HS-27A (cell line): ENCODE results near the gene GSDME.
"Not testable (repeated sequence)": the region's sequence is repeated elsewhere in the genome, so short reads cannot be mapped to it uniquely, and the experiment has no call there.

Experiments used
- DNase-seq: peaks from one replicate; pipeline ENCODE4 v3.0.0-alpha.2; 2012; ENCODE audit warnings: low read depth, missing footprints

The GSDME gene

GRCh38 chr7:24757353-24758275 lies at the start of gene GSDME:
TSS of gene GSDME (minus strand) at chr7:24757464. CDS start at chr7:24749774, 7,690 bp downstream.
- DNase-seq: no peak

DNA sequence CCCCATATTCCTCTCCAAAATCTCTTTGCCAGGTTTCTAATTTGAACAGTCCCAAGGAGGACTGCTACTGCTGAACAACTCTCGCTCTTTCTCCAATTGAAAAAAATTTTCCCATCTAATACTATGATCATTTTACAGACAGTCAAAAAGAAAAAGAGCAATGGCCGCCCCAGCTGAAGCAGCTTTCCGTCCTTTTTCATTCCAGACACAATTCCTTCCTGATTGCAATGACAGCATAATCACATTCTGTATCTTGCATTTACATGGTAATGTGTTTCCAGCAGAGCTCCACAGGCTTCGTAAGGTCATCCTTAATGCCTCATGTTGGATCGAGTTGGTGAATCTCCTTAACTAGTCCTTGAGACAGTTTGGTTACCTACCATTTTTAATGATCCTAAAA lies 45.0 kb upstream of the GSDME start:
- DNase-seq: no peak

DNA sequence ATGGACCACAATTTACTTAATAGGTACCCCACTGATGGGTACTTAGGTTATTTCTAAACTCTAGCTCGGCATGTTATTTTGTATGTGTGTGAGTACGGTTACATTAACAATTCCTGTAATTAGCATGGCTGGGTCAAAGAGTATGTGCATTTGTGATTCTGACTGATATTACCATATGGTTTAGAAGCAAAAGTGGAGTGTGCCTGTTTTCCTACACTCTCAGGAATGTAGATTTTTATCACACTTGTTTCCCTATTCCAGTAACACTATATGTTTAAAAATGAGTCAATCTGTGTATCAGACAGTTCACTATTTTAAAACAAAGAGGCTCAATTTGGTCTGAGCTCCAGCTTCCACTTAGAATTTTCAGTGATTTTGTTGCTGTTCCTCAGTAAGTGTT lies 44.6 kb upstream of the GSDME start:
- DNase-seq: no peak

GRCh38 chr7:24800667-24801066 lies 43.4 kb upstream of the GSDME start:
- no peak for DNase-seq

- no peak for DNase-seq
Measured at GRCh38 chr7:24800073-24800472, 42.8 kb upstream of the GSDME start.

- no peak for DNase-seq
Measured at GRCh38 chr7:24799506-24799905, 42.2 kb upstream of the GSDME start.

DNA sequence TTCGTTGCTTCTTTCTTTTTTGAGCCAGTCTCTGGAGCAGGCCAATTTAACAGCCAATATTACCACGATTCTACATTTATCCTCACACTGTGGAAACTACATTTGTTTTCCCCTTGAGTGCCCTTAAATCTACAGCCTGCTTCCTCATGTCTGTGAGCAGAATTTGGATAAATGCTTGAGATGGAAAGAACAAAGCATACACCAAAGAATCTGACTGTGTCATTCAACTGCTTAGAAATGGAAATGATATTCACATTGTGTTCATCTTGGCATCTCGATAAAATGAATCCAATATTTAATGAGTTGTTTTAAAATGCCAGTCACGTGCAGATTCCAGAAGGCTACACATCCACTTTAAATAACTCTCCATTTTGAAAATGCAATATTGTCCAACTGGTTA lies 41.0 kb upstream of the GSDME start:
- DNase-seq: no peak

DNA sequence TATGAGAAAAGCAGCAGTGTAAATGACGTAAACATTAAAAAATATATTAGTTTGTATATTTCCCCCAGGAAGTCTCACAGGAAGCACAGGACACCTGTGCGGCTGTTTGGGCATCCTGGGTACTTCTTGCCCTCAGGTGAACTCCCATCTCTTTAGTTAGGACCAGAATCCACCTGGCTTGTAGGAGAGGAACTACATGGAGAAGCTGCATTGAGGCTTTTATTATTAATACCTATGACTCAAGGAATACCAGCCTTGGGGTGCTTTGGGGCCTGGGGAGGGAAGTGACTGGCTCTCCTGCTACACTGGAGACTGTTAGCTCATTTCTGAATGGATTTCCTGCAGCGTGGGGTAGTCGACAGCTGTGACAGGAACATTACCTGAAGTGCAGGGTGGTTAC lies 40.0 kb upstream of the GSDME start:
- no peak for DNase-seq

DNA sequence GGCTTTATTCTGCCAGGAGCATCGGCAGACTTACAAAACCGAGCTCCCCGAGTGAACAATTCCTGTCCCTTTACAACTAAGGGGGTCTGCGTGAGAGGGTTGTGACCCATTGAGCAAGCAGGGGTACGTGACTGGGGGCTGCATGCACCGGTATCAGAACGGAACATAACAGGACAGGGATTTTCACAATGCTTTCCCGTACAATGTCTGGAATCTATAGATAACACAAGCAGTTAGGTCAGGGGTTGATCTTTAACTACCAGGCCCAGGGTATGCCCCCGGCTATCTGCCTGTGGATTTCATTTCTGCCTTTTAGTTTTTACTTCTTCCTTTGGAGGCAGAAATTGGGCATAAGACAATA lies 38.1 kb upstream of the GSDME start:
- no peak for DNase-seq

- DNase-seq: not testable (repeated sequence)
Measured at GRCh38 chr7:24794751-24795406, 37.6 kb upstream of the GSDME start.

GRCh38 chr7:24793982-24794648 lies 36.9 kb upstream of the GSDME start:
- DNase-seq: no peak

- no peak for DNase-seq
Measured at GRCh38 chr7:24788961-24789576, 31.8 kb upstream of the GSDME start.

DNA sequence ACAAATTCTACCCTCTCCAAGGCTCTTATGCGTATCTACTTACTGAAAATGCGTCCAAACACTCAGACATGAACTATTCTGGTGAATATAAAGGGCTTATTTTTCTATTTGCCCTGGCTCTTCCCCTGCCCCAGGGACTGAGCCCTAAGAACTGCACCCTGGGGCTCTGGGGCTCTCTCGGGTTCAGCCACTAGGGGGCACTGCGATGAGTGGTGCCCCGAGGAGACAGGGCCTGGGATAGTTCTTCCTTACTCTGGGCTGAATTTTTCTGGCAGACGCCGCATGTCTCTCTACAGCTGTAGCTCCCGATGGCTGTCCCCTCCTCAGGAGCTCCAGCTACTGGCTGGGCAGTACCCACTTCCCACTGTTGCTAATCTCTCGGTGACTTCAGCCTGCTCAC lies 30.8 kb upstream of the GSDME start:
- DNase-seq: no peak

DNA sequence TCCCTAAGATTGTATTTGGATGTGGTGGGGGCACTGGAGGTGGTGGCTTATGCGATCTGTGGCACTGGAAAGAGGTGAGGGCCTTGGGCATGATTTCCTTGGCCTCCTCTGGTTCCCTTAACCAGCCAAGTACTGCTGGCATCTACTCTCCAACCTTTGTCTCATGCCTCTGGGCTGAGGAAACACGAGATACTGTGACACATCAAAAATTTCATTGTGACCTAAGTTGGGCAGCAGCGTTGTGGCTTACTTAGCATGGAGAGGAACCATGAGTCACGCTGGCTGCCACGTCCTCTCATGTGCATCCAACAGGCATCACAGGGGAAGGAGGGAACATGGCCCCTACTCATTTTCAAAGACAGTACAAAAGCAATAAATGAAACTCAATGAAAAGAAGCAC lies 29.7 kb upstream of the GSDME start:
- peak; percentile 80 for DNase-seq

- no peak for DNase-seq
Measured at GRCh38 chr7:24786306-24786705, 29.0 kb upstream of the GSDME start.

DNA sequence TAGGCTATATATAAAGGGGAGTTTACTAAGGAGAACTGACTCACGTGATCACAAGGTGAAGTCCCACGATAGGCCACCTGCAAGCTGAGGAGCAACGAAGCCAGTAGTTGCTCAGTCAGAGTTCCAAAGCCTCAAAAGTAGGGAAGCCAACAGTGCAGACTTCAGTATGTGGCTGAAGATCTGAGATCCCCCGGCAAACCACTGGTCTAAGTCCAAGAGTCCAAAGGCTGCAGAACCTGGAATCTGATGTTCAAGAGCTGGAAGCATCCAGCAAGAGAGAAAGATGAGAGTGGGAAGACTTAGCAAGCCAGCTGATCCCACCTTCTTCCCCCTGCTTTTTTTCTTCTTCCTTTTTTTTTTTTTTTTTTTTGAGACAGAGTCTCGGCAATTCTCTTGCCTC lies 27.0 kb upstream of the GSDME start:
- no peak for DNase-seq

DNA sequence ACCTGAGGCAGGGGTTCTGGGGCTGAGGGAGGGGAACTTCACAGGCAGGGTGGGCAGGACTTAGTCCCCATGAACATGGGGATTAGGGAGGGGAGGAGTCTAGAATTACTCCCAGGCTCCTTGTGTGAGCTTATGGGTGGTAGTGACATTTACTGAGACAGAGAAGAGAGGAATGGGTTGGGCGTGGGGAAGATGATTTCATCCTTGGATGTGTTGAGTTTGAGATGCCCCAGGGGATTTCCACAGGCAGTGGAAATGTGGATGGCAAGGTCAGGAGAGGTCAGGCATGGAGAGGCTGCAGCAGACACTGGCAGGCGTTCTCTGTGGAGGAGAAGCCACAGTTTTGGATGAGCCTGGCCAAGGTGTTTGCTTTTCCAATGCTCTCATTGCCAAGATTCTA lies 26.4 kb upstream of the GSDME start:
- DNase-seq: no peak

DNA sequence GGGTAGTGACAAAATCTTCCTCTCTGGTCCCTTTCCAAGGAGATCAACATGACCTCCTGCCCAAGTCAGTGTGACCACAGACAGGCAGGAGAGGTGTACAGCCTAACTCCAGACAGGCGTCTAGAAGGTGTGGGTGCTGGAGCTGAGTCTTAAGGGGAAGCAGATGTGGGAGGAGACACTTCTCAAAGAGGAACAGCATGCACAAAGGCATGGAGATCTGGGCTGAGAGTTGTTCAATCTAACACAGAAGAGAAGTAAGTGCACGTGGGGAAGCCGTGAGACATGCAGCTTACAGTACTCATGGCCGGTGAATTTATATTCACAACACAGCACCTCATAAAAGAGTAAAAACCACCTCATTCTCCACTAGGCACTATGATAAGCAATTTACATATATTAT lies 23.8 kb upstream of the GSDME start:
- no peak for DNase-seq

DNA sequence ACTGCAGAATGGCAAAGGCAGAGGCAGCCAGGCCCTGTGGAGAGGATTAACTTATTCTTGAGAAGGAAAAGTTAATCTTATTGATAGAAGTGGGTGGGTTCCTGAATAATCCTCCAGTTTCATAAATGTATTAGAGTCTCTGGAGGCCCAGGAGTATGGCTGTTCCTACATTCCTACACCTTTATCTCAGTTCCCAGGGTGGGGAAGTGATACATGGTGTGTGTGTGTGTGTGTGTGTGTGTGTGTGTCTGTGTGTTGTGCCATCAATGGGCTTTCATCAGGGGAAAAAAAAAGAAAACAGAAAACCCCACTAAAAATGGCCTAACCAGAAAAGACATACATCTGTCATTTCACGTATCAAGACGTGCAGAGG lies 22.0 kb upstream of the GSDME start:
- no peak for DNase-seq

DNA sequence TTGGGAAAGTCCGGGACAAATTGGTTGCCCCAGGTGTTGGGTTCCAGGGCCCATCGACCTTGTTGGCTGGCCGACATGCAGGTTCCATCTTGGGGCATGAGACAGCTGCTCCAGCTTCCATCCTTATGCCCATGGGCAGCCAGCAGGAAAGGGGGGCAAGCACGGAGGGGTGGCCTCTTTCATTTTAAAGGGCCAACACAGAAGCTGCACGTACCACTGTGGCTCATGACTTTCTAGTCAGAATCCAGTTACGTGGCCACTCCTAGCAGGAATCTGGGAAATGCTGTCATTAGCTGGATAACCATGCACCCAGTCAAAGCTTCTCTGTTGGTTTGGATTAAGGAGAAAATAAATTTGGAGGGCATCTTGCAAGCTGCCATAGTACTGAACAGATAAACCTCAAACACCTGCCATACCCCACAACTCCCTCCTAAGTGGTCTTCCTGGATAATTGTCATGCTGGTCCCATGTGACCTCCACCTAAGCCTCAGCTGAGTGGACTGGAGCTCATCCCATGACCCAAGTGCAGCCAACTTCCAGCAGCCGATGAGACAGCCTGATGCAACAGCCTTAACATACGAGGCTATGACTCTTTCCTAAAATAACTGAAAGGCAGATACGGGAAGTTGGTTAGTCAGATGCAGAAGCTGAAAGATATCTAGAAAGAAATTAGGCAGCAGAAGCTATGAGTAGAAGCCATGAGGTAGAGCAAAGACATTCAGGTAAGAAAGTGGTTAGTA lies 21.4 kb upstream of the GSDME start:
- no peak for DNase-seq

DNA sequence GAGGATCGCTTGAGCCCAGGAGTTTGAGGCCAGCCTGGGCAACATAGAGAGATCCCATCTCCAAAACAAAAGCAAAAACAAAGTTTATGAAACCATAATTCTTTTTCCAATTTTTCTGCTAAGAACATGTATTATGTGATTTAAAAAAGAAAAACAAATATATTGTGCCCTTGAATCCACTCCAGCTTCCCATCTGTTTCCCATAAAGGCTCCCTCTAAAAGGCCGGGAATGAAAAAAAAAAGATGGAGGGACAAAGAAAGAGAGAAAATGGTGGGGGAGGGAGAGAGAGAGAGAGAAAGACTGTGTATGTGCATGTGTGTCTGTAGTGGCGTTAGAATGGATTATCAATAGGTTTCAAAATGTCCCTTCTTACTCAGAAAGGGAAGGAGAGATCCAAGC lies 20.5 kb upstream of the GSDME start:
- DNase-seq: no peak

DNA sequence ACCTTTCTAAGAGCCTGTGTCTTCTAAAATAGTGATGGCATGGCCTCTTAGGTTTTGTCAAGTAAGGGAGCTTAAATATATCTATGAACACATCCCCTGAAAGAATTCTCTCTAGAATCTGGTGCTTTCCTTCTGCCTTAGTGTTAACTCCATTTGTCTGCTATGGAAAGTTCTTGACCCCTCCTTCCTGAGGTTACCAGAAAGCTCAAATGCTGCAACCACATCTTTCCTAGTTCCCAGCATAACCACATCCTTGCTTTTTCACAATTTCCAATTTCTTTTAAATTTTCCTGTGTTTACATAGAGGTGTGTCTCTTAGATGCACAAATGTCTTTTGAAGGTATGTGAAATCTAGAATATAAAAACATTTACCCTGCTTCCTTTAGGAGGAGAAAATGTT lies 16.4 kb upstream of the GSDME start:
- no peak for DNase-seq
